Esophagus muscularis mucosa (tissue), 4 donors: Measurements from ENCODE around the gene MAPK12. TPM values are rescaled to one million over a fixed set of nuclear protein-coding genes. Genes with fewer than 3 reads are reported as not detected.

Experiments used
- DNase-seq: peaks from one replicate; pipeline ENCODE4 v3.0.0-alpha.2; 2017; ENCODE audit errors: extremely low spot score
- H3K27ac ChIP-seq, 4 donors: fragments of 200-600 bp; sonication (generic); replicated peaks in 1 of 4; 1 replicate in 3 of 4; 2 replicates in 1 of 4; pipeline ENCODE4 v1.5.1; 2016 to 2019; ENCODE audit warnings: mild to moderate bottlenecking in 1 of 4
- H3K27me3 ChIP-seq, 4 donors: fragments of 200-600 bp; sonication (generic); one replicate each; pipeline versions ENCODE4 v1.5.1 to v1.6.0; 2016 to 2019
- H3K36me3 ChIP-seq, 4 donors: fragments of 200-600 bp; sonication (generic); one replicate each; pipeline ENCODE4 v1.5.1; 2016 to 2019
- H3K4me1 ChIP-seq, 4 donors: fragments of 200-600 bp; sonication (generic); one replicate each; pipeline ENCODE4 v1.5.1; 2016 to 2019
- H3K4me3 ChIP-seq, 4 donors: fragments of 200-600 bp; sonication (generic); 1 replicate in 2 of 4; 2 replicates in 2 of 4; pipeline ENCODE4 v1.5.1; 2016 to 2019; ENCODE audit warnings: mild to moderate bottlenecking in 4 of 4, moderate library complexity in 1 of 4
- H3K9me3 ChIP-seq, 4 donors: fragments of 200-600 bp; sonication (generic); 1 replicate in 3 of 4; 2 replicates in 1 of 4; pipeline ENCODE4 v1.5.1; 2016 to 2019
- EP300 ChIP-seq: sonication (generic); formaldehyde crosslinking; IDR thresholded peaks from one replicate; pipeline ENCODE4 v1.6.1; 2017; ENCODE audit warnings: antibody characterized with exemption
- POLR2A ChIP-seq: fragments of 450-650 bp; IDR thresholded peaks from one replicate; pipeline ENCODE4 v1.6.1; 2017; ENCODE audit warnings: antibody characterized with exemption, moderate library complexity, mild to moderate bottlenecking, low read depth
- POLR2AphosphoS5 ChIP-seq, 2 donors: sonication (generic); formaldehyde crosslinking; IDR thresholded peaks; one replicate each; pipeline ENCODE4 v1.6.1; 2017; ENCODE audit warnings: antibody characterized with exemption in 2 of 2
- WGBS: methylation state at CpG from one replicate; pipeline ENCODE4 v1.1.5; 2018; 5-methylcytosine and 5-hydroxymethylcytosine counted together
- intact Hi-C: fragments of 100-400 bp; cut with DNase I; formaldehyde crosslinking; loops from one replicate; pipeline ENCODE4 v1.15.1; 2023
- total RNA-seq, 4 donors: library from RNA; depleted of rRNA; stranded (reverse); fragments of >200 nt; gene quantifications; one replicate each; pipeline versions ENCODE4 v1.1.0 to v1.2.1, GENCODE V29; 2016
- TF ChIP-seq, protein P1 (sequence below), 3 experiments: fragments of 200-600 bp in 2 of 3; fragments of 450-650 bp in 1 of 3; sonication (generic) in 2 of 3; IDR thresholded peaks; one replicate each; pipeline ENCODE4 v1.5.1; 2017 to 2019; ENCODE audit warnings: antibody characterized with exemption in 3 of 3, mild to moderate bottlenecking in 2 of 3, moderate library complexity in 1 of 3

The MAPK12 gene
- total RNA-seq, 4 donors from 2014 or later: 5.8 to 22.9 (median 16.1) TPM

DNA sequence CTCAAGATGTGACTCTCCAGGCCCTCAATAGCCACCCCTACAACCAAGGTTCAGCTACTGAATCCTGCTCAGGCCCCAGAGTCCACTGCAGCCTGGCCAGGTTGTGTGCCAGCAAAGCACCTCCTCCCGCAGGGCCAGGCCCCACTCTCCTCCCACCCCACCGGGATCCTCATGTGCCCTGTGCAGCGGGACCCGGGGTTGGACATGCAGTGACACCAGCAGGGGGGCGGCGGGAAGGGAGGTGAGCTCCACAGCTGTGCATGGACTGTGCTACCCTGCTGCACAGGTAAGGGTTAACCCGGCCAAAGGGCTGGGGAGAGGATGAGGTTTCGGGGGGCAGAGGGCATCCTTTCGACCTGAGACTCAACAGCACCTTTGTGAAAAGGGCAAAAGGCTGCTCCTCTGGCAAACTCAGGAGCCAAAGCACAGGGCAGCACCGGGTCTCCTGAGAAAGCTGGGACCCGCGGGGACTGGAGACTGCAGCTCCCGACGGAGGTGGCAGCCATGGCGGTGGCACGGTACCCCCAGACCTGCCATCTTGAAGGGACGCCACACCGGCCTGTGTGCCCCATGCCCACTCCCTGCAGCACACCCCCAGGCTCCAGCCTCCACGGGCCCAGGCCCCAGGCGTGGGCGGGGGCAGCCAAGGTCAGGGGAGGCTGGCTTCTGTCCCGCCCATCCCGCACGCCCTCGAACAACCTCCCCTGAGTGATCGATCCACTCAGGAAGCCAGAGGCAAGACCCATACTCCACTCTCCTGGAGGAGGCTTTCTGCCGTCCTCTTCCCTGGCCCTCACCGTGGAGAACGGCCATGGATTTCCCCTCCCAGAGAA lies 35.4 kb upstream of the MAPK12 start:
- no peak for DNase-seq
- WGBS: 70% methylated on average over 21 of the region's 29 CpGs
- Histone ChIP-seq H3K4me3 (no peak overlapping the region), H3K36me3 (peaks cover 0 to 4% (median 0%) of the 10 kb centered on the region in 4 donors), H3K27me3 (peaks cover 0 to 6% (median 0%) of the 10 kb centered on the region in 4 donors), H3K9me3 (no peaks in the 10 kb centered on the region), H3K27ac (peak overlapping the region; percentile 61 to 93 (median 62)), H3K4me1 (peaks cover 82 to 100% (median 100%) of the 10 kb centered on the region in 4 donors)
- intact Hi-C loops: no loop called here
- TF ChIP-seq, protein P1, sequence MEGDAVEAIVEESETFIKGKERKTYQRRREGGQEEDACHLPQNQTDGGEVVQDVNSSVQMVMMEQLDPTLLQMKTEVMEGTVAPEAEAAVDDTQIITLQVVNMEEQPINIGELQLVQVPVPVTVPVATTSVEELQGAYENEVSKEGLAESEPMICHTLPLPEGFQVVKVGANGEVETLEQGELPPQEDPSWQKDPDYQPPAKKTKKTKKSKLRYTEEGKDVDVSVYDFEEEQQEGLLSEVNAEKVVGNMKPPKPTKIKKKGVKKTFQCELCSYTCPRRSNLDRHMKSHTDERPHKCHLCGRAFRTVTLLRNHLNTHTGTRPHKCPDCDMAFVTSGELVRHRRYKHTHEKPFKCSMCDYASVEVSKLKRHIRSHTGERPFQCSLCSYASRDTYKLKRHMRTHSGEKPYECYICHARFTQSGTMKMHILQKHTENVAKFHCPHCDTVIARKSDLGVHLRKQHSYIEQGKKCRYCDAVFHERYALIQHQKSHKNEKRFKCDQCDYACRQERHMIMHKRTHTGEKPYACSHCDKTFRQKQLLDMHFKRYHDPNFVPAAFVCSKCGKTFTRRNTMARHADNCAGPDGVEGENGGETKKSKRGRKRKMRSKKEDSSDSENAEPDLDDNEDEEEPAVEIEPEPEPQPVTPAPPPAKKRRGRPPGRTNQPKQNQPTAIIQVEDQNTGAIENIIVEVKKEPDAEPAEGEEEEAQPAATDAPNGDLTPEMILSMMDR (IDR thresholded peaks at IDR 0.05): no peak
- no peak for TF ChIP-seq POLR2A
- TF ChIP-seq EP300: no peak
- no peak for TF ChIP-seq POLR2AphosphoS5 (IDR thresholded peaks at IDR 0.05)

DNA sequence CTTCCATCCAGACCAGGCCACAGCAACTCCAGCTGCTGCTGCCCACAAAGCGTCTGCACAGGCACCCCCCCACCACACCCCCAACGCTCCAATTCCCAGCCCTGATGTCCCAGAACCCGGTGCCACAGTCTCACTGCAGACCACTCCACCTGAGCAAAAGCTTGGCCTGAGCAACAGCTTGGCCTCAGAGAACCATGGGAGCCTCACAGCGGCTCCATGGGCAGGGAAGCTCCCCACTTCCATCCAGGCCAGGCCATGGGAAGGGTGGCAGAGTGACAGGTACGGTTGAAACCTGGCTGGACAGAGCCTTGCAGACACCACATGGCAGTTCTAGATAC lies 32.8 kb upstream of the MAPK12 start:
- WGBS: 60% methylated on average over 2 of the region's 5 CpGs
- DNase-seq: no peak
- Histone ChIP-seq H3K9me3 (no peaks in the 10 kb centered on the region), H3K27me3 (peaks cover 0 to 6% (median 0%) of the 10 kb centered on the region in 4 donors), H3K4me3 (peak overlapping the region in 3 of 4 donors; percentile 43 to 55 (median 47)), H3K36me3 (peaks cover 9 to 27% (median 20%) of the 10 kb centered on the region in 4 donors), H3K27ac (peak overlapping the region; percentile 81 to 91 (median 86)), H3K4me1 (peaks cover 57 to 96% (median 84%) of the 10 kb centered on the region in 4 donors)
- intact Hi-C loops: loop anchor here (5.0 kb wide), 1 partner anchor 33 kb away; the partner anchor contains the start of gene DENND6B
- TF ChIP-seq, protein P1 (IDR thresholded peaks at IDR 0.05): no peak
- TF ChIP-seq EP300 (no peak), POLR2A (no peak), POLR2AphosphoS5 (IDR thresholded peaks at IDR 0.05) (no peak)

DNA sequence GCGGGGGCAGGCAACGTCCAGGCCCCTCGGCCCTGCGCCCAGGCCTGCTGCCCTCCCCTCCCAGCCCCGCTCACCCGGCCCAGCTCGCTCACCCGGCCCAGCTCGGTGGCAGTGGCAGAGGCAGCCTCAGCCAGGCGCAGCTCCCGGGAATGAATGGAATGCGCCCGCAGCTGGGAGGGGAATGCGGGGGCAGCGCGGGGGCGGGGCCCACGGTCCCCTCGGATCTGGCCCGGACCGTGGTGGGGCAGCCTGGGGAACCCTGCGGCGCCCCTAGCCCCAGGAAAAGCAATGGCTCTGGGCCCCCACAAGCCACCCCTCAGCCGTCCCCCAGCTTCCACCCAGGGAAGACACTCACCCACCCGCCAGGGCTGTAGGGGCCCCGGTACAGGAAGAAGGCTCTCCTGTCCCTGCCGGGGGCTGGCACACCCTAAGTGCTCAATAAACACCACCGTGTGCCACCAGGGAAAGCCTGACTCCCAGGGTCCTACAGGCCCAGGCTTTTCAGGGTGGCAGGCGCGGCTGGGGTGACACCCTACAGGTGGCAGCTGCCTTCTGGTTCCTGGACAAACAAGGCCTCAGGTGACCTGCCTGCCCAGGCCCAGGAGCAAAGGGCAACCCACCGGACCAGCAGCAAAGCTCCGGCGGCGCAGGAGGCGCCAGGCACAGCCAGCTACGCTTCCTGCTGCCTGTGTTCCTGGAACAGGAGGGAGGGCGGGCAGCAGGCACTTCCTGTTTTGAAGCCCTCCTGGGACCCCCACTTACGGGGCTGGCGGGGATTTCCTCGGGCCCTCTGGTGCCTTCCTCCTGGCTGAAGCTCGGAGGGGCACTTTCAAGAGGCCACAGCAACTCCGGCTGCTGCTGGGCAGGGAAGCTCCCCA lies 32.2 kb upstream of the MAPK12 start:
- DNase-seq: no peak
- Histone ChIP-seq H3K4me1 (peaks cover 51 to 90% (median 78%) of the 10 kb centered on the region in 4 donors), H3K9me3 (no peaks in the 10 kb centered on the region), H3K4me3 (peak overlapping the region; percentile 42 to 55 (median 45)), H3K27ac (peak overlapping the region; percentile 81 to 91 (median 86)), H3K36me3 (peaks cover 15 to 33% (median 26%) of the 10 kb centered on the region in 4 donors), H3K27me3 (peaks cover 0 to 6% (median 0%) of the 10 kb centered on the region in 4 donors)
- intact Hi-C loops: loop anchor here (5.0 kb wide), 1 partner anchor 34 kb away; the partner anchor contains the start of gene DENND6B
- TF ChIP-seq POLR2A: no peak
- TF ChIP-seq POLR2AphosphoS5 (IDR thresholded peaks at IDR 0.05): peak; percentile 6 to 9
- WGBS: 67% methylated on average over 2 of the region's 42 CpGs

DNA sequence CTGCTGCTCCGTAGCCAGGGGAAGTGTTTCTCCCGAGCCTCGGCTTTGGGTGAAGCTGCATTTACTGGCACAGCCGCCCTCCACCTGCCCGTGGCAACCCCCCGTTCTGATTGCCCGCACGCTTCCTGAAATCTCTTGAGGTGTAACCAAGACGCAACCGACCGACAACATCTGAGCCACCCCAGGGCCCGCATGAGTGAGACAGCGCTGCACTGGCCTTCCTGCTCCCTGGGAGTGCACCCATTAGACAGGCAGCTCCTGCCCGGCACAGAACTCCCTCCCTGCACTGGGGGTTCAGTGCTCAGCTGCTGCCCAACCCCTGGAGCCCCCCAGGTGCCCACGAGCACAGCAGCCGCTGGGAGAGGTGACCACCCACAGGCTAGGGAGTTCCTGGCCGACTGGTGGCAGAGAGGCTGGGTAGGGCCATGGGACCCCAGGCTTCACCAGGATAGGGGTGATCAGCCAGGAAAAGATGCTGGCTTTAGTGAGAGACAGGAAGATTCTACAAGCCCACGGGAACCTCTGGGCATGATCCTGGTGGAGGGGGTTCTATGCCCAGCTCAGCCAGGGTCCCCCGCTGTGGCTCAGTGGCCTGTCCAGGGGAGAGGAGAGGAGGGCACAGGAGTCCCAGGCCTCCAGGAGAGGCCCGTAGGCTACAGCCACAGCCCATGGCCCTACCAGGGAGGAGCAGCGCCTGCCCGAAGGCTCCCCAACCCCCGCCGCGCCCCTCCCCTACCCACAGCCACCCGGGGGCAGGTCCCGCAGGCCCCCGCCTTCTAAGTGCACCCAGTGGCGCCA lies 31.4 kb upstream of the MAPK12 start:
- 43% methylated on average over 8 of the region's 29 CpGs for WGBS
- peaks cover 22 to 41% (median 34%) of the 10 kb centered on the region in 4 donors for H3K36me3 ChIP-seq
- peaks cover 0 to 6% (median 0%) of the 10 kb centered on the region in 4 donors for H3K27me3 ChIP-seq
- no peak for DNase-seq
- no peak for TF ChIP-seq POLR2A
- TF ChIP-seq, protein P1 (IDR thresholded peaks at IDR 0.05): no peak
- TF ChIP-seq EP300: no peak
- TF ChIP-seq POLR2AphosphoS5 (IDR thresholded peaks at IDR 0.05): no peak
- H3K9me3 ChIP-seq: no peaks in the 10 kb centered on the region
- peak overlapping the region; percentile 42 to 55 (median 45) for H3K4me3 ChIP-seq
- intact Hi-C loops: loop anchor here (5.0 kb wide), 1 partner anchor 34 kb away; the partner anchor contains the start of gene DENND6B
- H3K4me1 ChIP-seq: peaks cover 42 to 82% (median 70%) of the 10 kb centered on the region in 4 donors
- peak overlapping the region; percentile 81 to 91 (median 86) for H3K27ac ChIP-seq
